Adipocyte (in vitro differentiated cells): ENCODE data around the gene SPIC.
A peak's percentile ranks its signal among the peaks of the same experiment; 100 is the strongest.

Experiments
- DNase-seq: peaks from one replicate; pipeline ENCODE4 v3.0.0-alpha.2; 2015; ENCODE audit warnings: low read depth
- H3K27me3 ChIP-seq: replicated peaks from 2 replicates; pipeline ENCODE4 v1.7.0; 2013; ENCODE audit warnings: mild to moderate bottlenecking, low read length, moderate library complexity; ENCODE audit not compliant: control insufficient read depth, insufficient read depth
- H3K36me3 ChIP-seq: 2 replicates; pipeline ENCODE4 v1.7.0; 2013; ENCODE audit warnings: low read length, mild to moderate bottlenecking, moderate library complexity; ENCODE audit not compliant: control insufficient read depth, insufficient read depth, severe bottlenecking
- H3K4me1 ChIP-seq: 2 replicates; pipeline ENCODE4 v1.7.0; 2013; ENCODE audit warnings: mild to moderate bottlenecking, low read length, moderate library complexity; ENCODE audit not compliant: control insufficient read depth, insufficient read depth
- H3K4me3 ChIP-seq: 2 replicates; pipeline ENCODE4 v1.7.0; 2013; ENCODE audit warnings: mild to moderate bottlenecking, low read length, moderate library complexity
- H3K9ac ChIP-seq: 2 replicates; pipeline ENCODE4 v1.7.0; 2013; ENCODE audit warnings: mild to moderate bottlenecking, low read length, moderate library complexity
- H3K9me3 ChIP-seq: 2 replicates; pipeline ENCODE4 v1.7.0; 2013; ENCODE audit warnings: mild to moderate bottlenecking, low read length, moderate library complexity; ENCODE audit not compliant: control insufficient read depth

Gene SPIC

GRCh38 chr12:101475751-101476305 lies 692 bp downstream of the SPIC start:
- H3K4me1 ChIP-seq = no peaks in the 10 kb centered on the region
- H3K36me3 ChIP-seq = no peaks in the 10 kb centered on the region
- H3K27me3 ChIP-seq = peaks cover 1% of the 10 kb centered on the region
- no peak for DNase-seq
- H3K9me3 ChIP-seq = no peaks in the 10 kb centered on the region
- no peak overlapping the region for H3K9ac ChIP-seq
- H3K4me3 ChIP-seq = no peak overlapping the region

GRCh38 chr12:101480849-101481248 lies 5.7 kb downstream of the SPIC start:
- Histone ChIP-seq H3K27me3 (peaks cover 3% of the 10 kb centered on the region), H3K4me3 (no peak overlapping the region), H3K36me3 (no peaks in the 10 kb centered on the region), H3K4me1 (peaks cover 11% of the 10 kb centered on the region), H3K9me3 (no peaks in the 10 kb centered on the region), H3K9ac (no peak overlapping the region)
- DNase-seq = no peak

GRCh38 chr12:101485021-101485420 lies 9.9 kb downstream of the SPIC start:
- Histone ChIP-seq H3K9ac (no peak overlapping the region), H3K36me3 (no peaks in the 10 kb centered on the region), H3K27me3 (peaks cover 14% of the 10 kb centered on the region), H3K9me3 (no peaks in the 10 kb centered on the region), H3K4me1 (peaks cover 11% of the 10 kb centered on the region), H3K4me3 (no peak overlapping the region)
- peak; percentile 34 for DNase-seq

GRCh38 chr12:101488469-101488868 lies 13.3 kb downstream of the SPIC start:
- no peak for DNase-seq
- Histone ChIP-seq H3K27me3 (peaks cover 29% of the 10 kb centered on the region), H3K4me3 (no peak overlapping the region), H3K9ac (no peak overlapping the region), H3K9me3 (no peaks in the 10 kb centered on the region), H3K4me1 (peaks cover 11% of the 10 kb centered on the region), H3K36me3 (no peaks in the 10 kb centered on the region)

- H3K27me3 ChIP-seq = peaks cover 35% of the 10 kb centered on the region
- no peaks in the 10 kb centered on the region for H3K9me3 ChIP-seq
- H3K36me3 ChIP-seq = no peaks in the 10 kb centered on the region
- no peak overlapping the region for H3K9ac ChIP-seq
- H3K4me3 ChIP-seq = no peak overlapping the region
- H3K4me1 ChIP-seq = peaks cover 4% of the 10 kb centered on the region
- no peak for DNase-seq
Measured at GRCh38 chr12:101490286-101490920, 15.3 kb downstream of the SPIC start.

GRCh38 chr12:101491329-101491728 lies 16.2 kb downstream of the SPIC start:
- H3K4me3 ChIP-seq = no peak overlapping the region
- no peaks in the 10 kb centered on the region for H3K4me1 ChIP-seq
- no peaks in the 10 kb centered on the region for H3K9me3 ChIP-seq
- DNase-seq = no peak
- peaks cover 35% of the 10 kb centered on the region for H3K27me3 ChIP-seq
- H3K36me3 ChIP-seq = no peaks in the 10 kb centered on the region
- H3K9ac ChIP-seq = no peak overlapping the region

- H3K4me3 ChIP-seq = no peak overlapping the region
- peaks cover 35% of the 10 kb centered on the region for H3K27me3 ChIP-seq
- no peak for DNase-seq
- no peak overlapping the region for H3K9ac ChIP-seq
- H3K4me1 ChIP-seq = no peaks in the 10 kb centered on the region
- H3K36me3 ChIP-seq = no peaks in the 10 kb centered on the region
- no peaks in the 10 kb centered on the region for H3K9me3 ChIP-seq
Measured at GRCh38 chr12:101493556-101493955, 18.4 kb downstream of the SPIC start.

GRCh38 chr12:101498252-101498651 lies 23.1 kb downstream of the SPIC start:
- no peaks in the 10 kb centered on the region for H3K4me1 ChIP-seq
- no peak overlapping the region for H3K9ac ChIP-seq
- no peak overlapping the region for H3K4me3 ChIP-seq
- DNase-seq = no peak
- H3K36me3 ChIP-seq = no peaks in the 10 kb centered on the region
- H3K9me3 ChIP-seq = no peaks in the 10 kb centered on the region
- H3K27me3 ChIP-seq = peaks cover 17% of the 10 kb centered on the region

- Histone ChIP-seq H3K4me1 (no peaks in the 10 kb centered on the region), H3K36me3 (no peaks in the 10 kb centered on the region), H3K9ac (no peak overlapping the region), H3K9me3 (no peaks in the 10 kb centered on the region), H3K27me3 (peaks cover 18% of the 10 kb centered on the region), H3K4me3 (no peak overlapping the region)
- peak; percentile 64 for DNase-seq
Measured at GRCh38 chr12:101501410-101501995, 26.4 kb downstream of the SPIC start.

- no peaks in the 10 kb centered on the region for H3K9me3 ChIP-seq
- no peaks in the 10 kb centered on the region for H3K36me3 ChIP-seq
- no peaks in the 10 kb centered on the region for H3K4me1 ChIP-seq
- no peaks in the 10 kb centered on the region for H3K27me3 ChIP-seq
- no peak overlapping the region for H3K9ac ChIP-seq
- no peak overlapping the region for H3K4me3 ChIP-seq
- no peak for DNase-seq
Measured at GRCh38 chr12:101521136-101521535, 46.0 kb downstream of the SPIC start.

GRCh38 chr12:101527682-101528081 lies 52.5 kb downstream of the SPIC start:
- no peak for DNase-seq
- Histone ChIP-seq H3K4me1 (no peaks in the 10 kb centered on the region), H3K9ac (no peak overlapping the region), H3K9me3 (no peaks in the 10 kb centered on the region), H3K27me3 (no peaks in the 10 kb centered on the region), H3K4me3 (no peak overlapping the region), H3K36me3 (no peaks in the 10 kb centered on the region)
